Activated CD4-positive, alpha-beta T cell treated with anti-CD3 and anti-CD28 coated beads, Interleukin-2, amount 10 ng/mL, durations not matched to agents 24 days and 14 days (primary cell): ENCODE results near the gene PARVG. TPM values are rescaled to one million over a fixed set of nuclear protein-coding genes. Genes with fewer than 3 reads are reported as not detected.
"Not testable (repeated sequence)": the region's sequence is repeated elsewhere in the genome, so short reads cannot be mapped to it uniquely, and the experiment has no call there.

ENCODE experiments used
- DNase-seq: peaks from one replicate; pipeline ENCODE4 v3.0.0; 2022
- H3K27ac Mint-ChIP-seq: one replicate; pipeline ENCODE4 v1.8.0; 2022; ENCODE audit warnings: mild to moderate bottlenecking, mixed read lengths
- H3K27me3 Mint-ChIP-seq: one replicate; pipeline ENCODE4 v1.8.0; 2022; ENCODE audit warnings: mixed read lengths
- H3K36me3 Mint-ChIP-seq: one replicate; pipeline ENCODE4 v1.8.0; 2022; ENCODE audit warnings: low read depth, mild to moderate bottlenecking, mixed read lengths
- H3K4me1 Mint-ChIP-seq: one replicate; pipeline ENCODE4 v1.8.0; 2021; ENCODE audit warnings: mixed read lengths
- H3K4me3 Mint-ChIP-seq: one replicate; pipeline ENCODE4 v1.8.0; 2022; ENCODE audit warnings: mild to moderate bottlenecking, moderate library complexity, mixed read lengths
- H3K9me3 Mint-ChIP-seq: one replicate; pipeline ENCODE4 v1.8.0; 2021; ENCODE audit warnings: mixed read lengths
- intact Hi-C: fragments of 100-400 bp; cut with micrococcal nuclease; formaldehyde crosslinking; loops from one replicate; pipeline ENCODE4 v1.15.1; 2023
- total RNA-seq: library from RNA; stranded (reverse); gene quantifications from 2 replicates; pipeline ENCODE4 v1.2.3, GENCODE V29; 2022

PARVG gene
- total RNA-seq, 1 donor from 2014 or later: 52.2 TPM

- no peaks in the 10 kb centered on the region for H3K4me1 Mint-ChIP-seq
- H3K4me3 Mint-ChIP-seq: no peak overlapping the region
- intact Hi-C loops: no loop called here
- H3K9me3 Mint-ChIP-seq: no peaks in the 10 kb centered on the region
- H3K27ac Mint-ChIP-seq: no peak overlapping the region
- H3K36me3 Mint-ChIP-seq: no peaks in the 10 kb centered on the region
- DNase-seq: no peak
- peaks cover 5% of the 10 kb centered on the region for H3K27me3 Mint-ChIP-seq
These were observed 41.2 kb downstream of the PARVG start for GRCh38 chr22:44221710-44222475.

GRCh38 chr22:44224166-44224565 is 43.4 kb downstream of the PARVG start:
- Mint-ChIP-seq H3K9me3 (peaks cover 4% of the 10 kb centered on the region), H3K4me3 (no peak overlapping the region), H3K36me3 (no peaks in the 10 kb centered on the region), H3K4me1 (no peaks in the 10 kb centered on the region), H3K27me3 (peaks cover 9% of the 10 kb centered on the region), H3K27ac (no peak overlapping the region)
- DNase-seq: no peak
- intact Hi-C loops: no loop called here

GRCh38 chr22:44225091-44225689 is 44.5 kb downstream of the PARVG start:
- Mint-ChIP-seq H3K27me3 (peaks cover 10% of the 10 kb centered on the region), H3K4me3 (no peak overlapping the region), H3K9me3 (peaks cover 7% of the 10 kb centered on the region), H3K36me3 (no peaks in the 10 kb centered on the region), H3K4me1 (no peaks in the 10 kb centered on the region), H3K27ac (no peak overlapping the region)
- no peak for DNase-seq
- intact Hi-C loops: no loop called here

- DNase-seq: no peak
- Mint-ChIP-seq H3K4me3 (no peak overlapping the region), H3K36me3 (no peaks in the 10 kb centered on the region), H3K4me1 (no peaks in the 10 kb centered on the region), H3K9me3 (peaks cover 7% of the 10 kb centered on the region), H3K27me3 (peaks cover 10% of the 10 kb centered on the region), H3K27ac (no peak overlapping the region)
- intact Hi-C loops: no loop called here
These were observed 45.1 kb downstream of the PARVG start for GRCh38 chr22:44225812-44226211.

- Mint-ChIP-seq H3K27ac (no peak overlapping the region), H3K4me3 (no peak overlapping the region), H3K27me3 (peaks cover 11% of the 10 kb centered on the region), H3K9me3 (peaks cover 7% of the 10 kb centered on the region), H3K4me1 (no peaks in the 10 kb centered on the region), H3K36me3 (no peaks in the 10 kb centered on the region)
- intact Hi-C loops: no loop called here
- DNase-seq: no peak
These were observed 48.6 kb downstream of the PARVG start for GRCh38 chr22:44229331-44229730.

GRCh38 chr22:44229809-44230208 is 49.1 kb downstream of the PARVG start:
- intact Hi-C loops: no loop called here
- Mint-ChIP-seq H3K36me3 (no peaks in the 10 kb centered on the region), H3K9me3 (peaks cover 7% of the 10 kb centered on the region), H3K4me3 (no peak overlapping the region), H3K27me3 (peaks cover 11% of the 10 kb centered on the region), H3K4me1 (no peaks in the 10 kb centered on the region), H3K27ac (no peak overlapping the region)
- DNase-seq: no peak

GRCh38 chr22:44231233-44231632 is 50.5 kb downstream of the PARVG start:
- Mint-ChIP-seq H3K9me3 (peaks cover 7% of the 10 kb centered on the region), H3K27ac (no peak overlapping the region), H3K4me3 (no peak overlapping the region), H3K27me3 (peaks cover 9% of the 10 kb centered on the region), H3K4me1 (no peaks in the 10 kb centered on the region), H3K36me3 (no peaks in the 10 kb centered on the region)
- DNase-seq: no peak
- intact Hi-C loops: no loop called here

GRCh38 chr22:44234372-44234771 is 53.6 kb downstream of the PARVG start:
- DNase-seq, H3K4me1 Mint-ChIP-seq, H3K27ac Mint-ChIP-seq, H3K4me3 Mint-ChIP-seq, H3K9me3 Mint-ChIP-seq, H3K36me3 Mint-ChIP-seq, intact Hi-C loops: not testable (repeated sequence)
- peaks cover 16% of the 10 kb centered on the region for H3K27me3 Mint-ChIP-seq

GRCh38 chr22:44237290-44237689 is 56.6 kb downstream of the PARVG start:
- DNase-seq: no peak
- Mint-ChIP-seq H3K27me3 (peaks cover 26% of the 10 kb centered on the region), H3K4me3 (no peak overlapping the region), H3K27ac (no peak overlapping the region), H3K9me3 (no peaks in the 10 kb centered on the region), H3K36me3 (no peaks in the 10 kb centered on the region), H3K4me1 (no peaks in the 10 kb centered on the region)
- intact Hi-C loops: no loop called here

- DNase-seq, H3K9me3 Mint-ChIP-seq, H3K4me3 Mint-ChIP-seq, H3K27ac Mint-ChIP-seq, intact Hi-C loops, H3K4me1 Mint-ChIP-seq, H3K36me3 Mint-ChIP-seq: not testable (repeated sequence)
- peaks cover 26% of the 10 kb centered on the region for H3K27me3 Mint-ChIP-seq
These were observed 60.4 kb downstream of the PARVG start for GRCh38 chr22:44241121-44241520.

GRCh38 chr22:44242946-44243724 is 62.4 kb downstream of the PARVG start:
- no peaks in the 10 kb centered on the region for H3K9me3 Mint-ChIP-seq

GRCh38 chr22:44243761-44244160 is 63.0 kb downstream of the PARVG start:
- H3K36me3 Mint-ChIP-seq: no peaks in the 10 kb centered on the region
- intact Hi-C loops: no loop called here
- no peak overlapping the region for H3K27ac Mint-ChIP-seq
- H3K9me3 Mint-ChIP-seq: no peaks in the 10 kb centered on the region
- no peak overlapping the region for H3K4me3 Mint-ChIP-seq
- no peaks in the 10 kb centered on the region for H3K4me1 Mint-ChIP-seq
- DNase-seq: no peak
- peaks cover 17% of the 10 kb centered on the region for H3K27me3 Mint-ChIP-seq

More at GRCh38 chr22:44242946-44243724, 62.4 kb downstream of the PARVG start:
- Mint-ChIP-seq H3K27ac (no peak overlapping the region), H3K4me3 (no peak overlapping the region), H3K27me3 (peaks cover 17% of the 10 kb centered on the region), H3K4me1 (no peaks in the 10 kb centered on the region), H3K36me3 (no peaks in the 10 kb centered on the region)
- intact Hi-C loops: no loop called here
- no peak for DNase-seq

GRCh38 chr22:44244265-44244822 is 63.6 kb downstream of the PARVG start:
- Mint-ChIP-seq H3K27me3 (peaks cover 12% of the 10 kb centered on the region), H3K36me3 (no peaks in the 10 kb centered on the region), H3K9me3 (no peaks in the 10 kb centered on the region), H3K4me1 (no peaks in the 10 kb centered on the region), H3K4me3 (no peak overlapping the region), H3K27ac (no peak overlapping the region)
- intact Hi-C loops: no loop called here
- DNase-seq: no peak

- no peak for DNase-seq
- Mint-ChIP-seq H3K27me3 (peaks cover 10% of the 10 kb centered on the region), H3K4me3 (no peak overlapping the region), H3K9me3 (peaks cover 8% of the 10 kb centered on the region), H3K4me1 (no peaks in the 10 kb centered on the region), H3K36me3 (no peaks in the 10 kb centered on the region), H3K27ac (no peak overlapping the region)
- intact Hi-C loops: no loop called here
These were observed 64.7 kb downstream of the PARVG start for GRCh38 chr22:44245438-44245837.
